Measurements from ENCODE around the gene URGCP.

Gene URGCP, protein sequence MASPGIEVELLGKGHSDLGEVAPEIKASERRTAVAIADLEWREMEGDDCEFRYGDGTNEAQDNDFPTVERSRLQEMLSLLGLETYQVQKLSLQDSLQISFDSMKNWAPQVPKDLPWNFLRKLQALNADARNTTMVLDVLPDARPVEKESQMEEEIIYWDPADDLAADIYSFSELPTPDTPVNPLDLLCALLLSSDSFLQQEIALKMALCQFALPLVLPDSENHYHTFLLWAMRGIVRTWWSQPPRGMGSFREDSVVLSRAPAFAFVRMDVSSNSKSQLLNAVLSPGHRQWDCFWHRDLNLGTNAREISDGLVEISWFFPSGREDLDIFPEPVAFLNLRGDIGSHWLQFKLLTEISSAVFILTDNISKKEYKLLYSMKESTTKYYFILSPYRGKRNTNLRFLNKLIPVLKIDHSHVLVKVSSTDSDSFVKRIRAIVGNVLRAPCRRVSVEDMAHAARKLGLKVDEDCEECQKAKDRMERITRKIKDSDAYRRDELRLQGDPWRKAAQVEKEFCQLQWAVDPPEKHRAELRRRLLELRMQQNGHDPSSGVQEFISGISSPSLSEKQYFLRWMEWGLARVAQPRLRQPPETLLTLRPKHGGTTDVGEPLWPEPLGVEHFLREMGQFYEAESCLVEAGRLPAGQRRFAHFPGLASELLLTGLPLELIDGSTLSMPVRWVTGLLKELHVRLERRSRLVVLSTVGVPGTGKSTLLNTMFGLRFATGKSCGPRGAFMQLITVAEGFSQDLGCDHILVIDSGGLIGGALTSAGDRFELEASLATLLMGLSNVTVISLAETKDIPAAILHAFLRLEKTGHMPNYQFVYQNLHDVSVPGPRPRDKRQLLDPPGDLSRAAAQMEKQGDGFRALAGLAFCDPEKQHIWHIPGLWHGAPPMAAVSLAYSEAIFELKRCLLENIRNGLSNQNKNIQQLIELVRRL

DNA sequence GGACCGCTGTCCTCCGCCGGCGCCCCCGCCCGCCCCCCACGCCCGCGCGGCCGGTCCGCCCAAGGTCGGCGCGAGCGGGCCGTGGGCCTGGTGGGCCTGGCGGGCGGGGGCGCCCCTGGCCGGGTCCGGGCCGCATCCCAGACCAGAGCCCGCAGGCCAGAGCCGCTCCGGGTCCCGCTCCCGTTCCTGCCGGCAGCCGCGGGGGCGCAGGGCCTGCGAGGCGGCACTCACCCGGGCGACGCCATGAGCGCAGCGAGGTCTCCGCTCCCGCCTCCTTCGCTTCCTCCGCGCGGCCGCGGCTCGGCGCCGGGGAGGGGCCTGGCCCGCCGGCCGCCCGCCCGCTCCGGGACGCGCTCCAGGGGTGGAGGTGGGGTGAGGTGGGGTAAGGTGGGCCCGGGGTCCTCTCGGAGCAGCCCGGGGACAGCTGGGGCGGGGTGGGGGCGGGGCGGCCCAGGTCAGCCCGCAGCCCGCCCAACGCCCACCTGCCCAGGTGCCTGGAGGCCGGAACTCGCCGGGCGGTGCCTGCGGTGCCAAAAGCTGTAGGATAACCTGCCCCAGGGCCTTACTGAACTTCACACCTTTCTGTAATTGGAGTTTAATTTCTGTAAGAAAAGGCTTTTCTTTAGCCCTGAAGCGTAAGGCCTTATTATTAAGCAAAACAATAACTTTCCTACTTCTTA lies at the start of gene URGCP:
TSS of gene URGCP (minus strand) at position 266 of the 680 bp plus-strand sequence. CDS start at position 245, 21 bp downstream.
- DNase-seq = no peak

DNA sequence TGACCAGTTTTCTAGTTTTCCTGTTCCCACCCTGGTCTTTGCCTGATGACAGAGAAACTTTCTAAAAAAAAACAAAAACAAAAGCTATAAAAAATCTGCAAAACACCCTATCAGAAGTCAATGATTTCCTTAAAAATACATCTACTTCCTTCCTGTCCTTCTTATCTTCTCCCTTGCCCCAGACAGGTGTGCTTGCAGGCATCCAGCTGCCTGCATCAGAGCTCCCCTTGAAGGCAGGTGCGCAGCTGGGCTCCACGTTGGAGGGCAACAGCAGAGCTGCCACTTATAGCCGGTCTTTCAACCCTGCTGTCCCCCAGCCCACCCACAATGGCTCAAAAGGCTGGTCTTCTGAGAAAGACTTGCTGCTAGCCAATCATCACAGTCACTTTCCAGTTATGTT lies 49.6 kb upstream of the URGCP start:
- no peak for DNase-seq

DNA sequence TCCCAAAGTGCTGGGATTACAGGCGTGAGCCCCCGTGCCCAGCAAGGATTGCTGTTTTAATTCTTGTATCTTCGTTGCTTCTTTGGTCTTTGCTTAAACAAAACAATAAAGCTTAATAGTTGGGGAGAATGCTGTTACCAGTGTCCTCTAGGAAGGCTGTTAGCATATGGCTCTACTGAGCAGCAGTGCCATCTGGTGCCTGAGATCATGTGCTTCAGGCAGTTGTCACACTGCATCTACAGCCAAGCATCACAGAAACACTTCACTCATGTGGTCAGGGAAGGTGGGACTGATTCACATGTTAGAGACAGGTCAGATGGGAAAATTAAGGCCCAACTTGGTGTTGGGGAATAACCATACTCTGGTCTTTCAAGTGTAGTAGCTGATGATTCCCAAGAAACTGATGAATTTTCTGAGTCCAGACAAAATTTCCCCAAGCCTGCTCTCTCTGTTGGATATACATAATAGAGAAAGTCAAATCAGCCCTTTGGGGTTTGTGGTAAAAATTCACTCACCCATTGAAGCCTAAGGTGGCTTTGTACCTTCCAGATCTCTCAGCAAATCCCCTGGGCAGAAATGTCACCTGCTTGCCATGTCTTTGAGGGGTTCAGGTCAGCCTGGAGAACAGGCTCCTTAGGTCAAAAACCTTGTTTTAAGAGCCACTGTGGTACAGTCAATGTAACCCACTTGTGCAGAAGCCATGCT lies 48.3 kb upstream of the URGCP start:
- DNase-seq = peak; percentile 59 to 78

DNA sequence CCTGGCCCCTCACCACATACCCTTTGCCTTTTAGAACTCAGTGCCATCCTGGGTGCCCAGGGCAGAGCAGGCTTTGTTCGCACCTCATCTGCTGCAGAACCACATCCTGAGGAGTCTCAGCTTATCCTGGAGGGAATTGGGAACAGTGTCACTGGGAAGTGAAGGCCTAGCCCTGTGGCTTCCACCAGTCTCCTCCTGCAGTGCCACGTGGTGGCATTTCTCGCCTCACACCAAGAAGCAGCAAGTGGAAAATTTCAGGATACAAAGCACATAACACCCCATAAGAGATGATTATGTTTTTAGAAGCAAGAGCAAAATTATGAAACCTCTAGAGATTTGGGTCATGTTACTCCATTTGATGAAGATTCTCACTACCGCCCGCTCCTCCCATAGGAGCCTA lies 46.7 kb upstream of the URGCP start:
- no peak for DNase-seq

DNA sequence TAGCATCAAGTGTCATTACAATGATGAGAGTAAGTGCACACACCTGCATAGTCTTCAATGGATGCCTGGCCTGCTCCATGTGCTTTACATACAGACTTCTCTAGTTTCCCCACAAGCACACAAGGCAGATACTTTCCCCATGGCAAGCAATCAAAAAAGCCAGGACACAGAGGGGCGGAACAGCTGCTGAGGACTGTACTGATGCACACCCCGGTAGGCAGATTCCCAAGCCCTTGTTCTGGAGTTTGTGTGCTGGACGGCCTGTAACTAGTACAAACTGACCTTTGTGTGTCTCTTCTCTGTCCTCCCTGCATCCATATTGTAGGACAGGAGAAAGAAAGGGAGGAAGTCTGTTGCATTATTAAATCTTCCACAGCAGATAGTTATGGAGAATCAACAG lies 45.6 kb upstream of the URGCP start:
- DNase-seq = no peak

DNA sequence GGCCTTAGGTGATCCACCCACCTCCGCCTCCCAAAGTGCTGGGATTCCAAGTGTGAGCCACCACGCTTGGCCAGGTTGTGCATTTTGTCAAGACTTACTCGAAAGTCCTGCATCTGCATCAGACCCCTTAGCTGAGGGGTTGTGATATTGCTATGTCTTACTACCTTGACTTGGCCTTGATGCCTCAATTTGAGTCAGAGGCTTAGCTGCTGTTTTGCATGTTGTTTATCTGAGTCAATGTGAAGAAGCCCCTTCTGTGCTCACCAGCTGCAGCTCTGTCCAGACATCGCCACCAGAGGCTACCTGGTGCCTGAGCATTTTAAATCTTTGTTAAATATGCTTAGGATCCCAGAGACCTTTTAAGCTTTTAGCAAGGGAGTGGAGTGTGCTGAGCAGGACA lies 37.9 kb upstream of the URGCP start:
- no peak for DNase-seq

DNA sequence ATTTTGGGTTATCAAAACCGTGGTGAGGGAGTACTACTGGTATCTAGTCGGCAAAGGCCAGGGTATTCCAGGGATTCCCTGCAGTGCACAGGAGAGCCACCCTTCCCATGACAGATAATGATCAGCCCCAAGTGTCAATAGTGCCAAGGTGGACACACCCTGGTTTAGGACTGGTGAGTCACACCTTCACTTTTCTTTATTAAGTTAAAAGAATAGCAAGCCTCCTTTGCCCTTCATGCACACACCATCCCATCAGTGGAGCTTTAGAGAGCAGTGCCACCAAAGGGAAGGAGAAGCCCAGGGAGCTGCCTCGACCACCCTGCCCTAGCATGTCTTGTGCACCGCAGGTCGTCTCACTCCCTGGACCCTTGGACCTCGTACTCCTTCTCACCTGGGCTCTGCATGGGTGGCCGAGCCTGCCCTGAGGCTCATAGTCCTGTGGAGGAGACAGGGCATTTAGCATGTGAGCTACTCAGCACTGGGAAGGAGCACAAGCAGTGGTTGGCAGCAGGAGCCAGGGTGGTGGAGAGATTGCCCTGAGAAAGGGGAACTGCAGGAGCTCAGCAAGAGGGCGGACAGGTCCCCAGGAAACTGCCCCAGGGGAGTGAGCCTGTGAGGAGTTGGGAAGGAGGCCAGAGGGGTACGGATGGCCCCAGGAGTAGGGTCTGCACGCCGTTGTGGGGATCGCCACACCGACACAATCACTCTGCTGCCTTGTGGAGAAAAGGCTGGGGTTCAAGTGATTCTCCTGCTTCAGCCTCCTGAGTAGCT lies 37.2 kb upstream of the URGCP start:
- DNase-seq = no peak

DNA sequence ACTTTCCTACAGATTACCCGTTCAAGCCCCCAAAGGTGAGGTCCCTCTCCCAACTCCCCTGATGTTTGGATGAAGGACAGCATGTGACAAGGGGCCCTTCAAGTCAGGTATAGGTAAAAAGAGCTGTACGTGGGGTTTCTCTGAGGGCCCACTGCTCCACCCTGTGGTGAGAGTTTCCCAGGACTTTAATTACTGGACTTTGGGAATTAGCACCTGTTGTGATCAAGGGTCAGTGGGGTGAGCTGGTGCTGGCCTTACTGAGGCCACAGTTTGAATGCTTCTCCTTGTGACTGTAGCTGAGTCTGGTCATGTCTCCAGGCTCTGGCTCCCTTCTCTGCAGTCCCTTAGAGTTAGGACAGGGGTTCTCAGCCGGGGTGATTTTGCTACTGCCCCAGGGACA lies 36.6 kb upstream of the URGCP start:
- DNase-seq = no peak

DNA sequence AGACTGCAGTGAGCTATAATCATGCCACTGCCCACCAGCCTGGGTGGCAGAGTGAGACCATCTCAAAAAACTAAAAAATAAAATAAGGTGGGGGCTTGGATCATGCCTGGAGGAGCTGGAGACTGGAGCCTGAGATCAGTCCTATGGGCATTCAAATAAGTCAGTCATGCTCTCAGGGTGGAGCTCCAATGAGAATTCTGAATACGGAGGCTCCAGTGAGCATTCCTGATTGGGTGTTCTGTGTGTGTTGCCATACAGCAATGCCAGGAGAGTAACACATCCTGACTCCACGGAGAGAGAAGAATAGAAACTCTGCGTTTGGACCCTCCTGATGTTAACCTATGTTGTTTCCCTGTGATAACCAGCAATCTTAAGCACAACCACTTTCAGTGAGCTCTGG lies 35.9 kb upstream of the URGCP start:
- DNase-seq = no peak

DNA sequence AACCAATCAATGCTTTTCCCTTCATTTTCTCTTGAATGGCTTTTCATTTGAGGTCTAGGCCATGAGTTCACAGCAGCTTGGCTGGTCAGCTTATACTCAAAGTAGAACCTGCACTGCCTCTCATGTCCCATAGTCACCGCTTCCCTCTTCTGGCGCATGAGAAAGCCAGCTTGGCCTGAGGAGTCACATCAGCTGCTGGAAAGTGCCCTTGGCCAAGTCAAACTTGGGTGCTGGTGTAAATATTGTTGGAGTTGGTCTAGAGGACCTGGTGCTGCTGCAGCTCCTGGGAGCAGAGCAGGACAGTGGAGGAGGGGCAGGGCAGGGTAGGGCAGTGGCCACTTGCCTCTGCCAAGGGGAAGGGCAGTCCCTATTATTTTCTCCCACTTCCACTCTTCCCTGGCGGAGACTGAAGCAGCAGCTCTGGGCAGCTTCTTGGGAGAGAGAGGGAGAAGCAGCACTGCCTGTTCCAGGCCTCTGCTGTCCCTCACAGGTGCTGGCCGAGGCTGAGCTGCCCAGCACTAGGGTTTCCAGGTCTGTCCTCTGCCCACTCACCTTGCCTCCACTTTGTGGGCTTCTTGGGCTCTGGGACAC lies 32.6 kb upstream of the URGCP start:
- no peak for DNase-seq

DNA sequence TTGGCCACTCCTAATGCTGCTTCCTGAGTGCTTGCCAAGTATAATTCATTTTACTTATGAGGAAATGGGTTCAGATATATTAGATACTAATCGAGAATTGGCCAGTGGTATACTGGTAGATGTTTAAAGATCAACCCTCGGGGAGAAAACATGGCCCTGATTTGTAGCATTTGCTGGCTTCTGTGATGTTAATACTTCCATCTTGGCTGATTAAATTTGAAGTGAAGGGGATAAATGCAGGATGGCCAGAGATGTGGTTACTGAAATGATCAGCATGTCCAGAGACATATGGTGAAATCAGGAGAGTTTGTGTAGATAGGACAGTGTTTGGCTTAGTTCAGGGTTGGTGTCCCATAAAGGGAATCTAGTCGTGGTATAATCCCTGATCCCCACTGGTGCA lies 31.0 kb upstream of the URGCP start:
- no peak for DNase-seq

DNA sequence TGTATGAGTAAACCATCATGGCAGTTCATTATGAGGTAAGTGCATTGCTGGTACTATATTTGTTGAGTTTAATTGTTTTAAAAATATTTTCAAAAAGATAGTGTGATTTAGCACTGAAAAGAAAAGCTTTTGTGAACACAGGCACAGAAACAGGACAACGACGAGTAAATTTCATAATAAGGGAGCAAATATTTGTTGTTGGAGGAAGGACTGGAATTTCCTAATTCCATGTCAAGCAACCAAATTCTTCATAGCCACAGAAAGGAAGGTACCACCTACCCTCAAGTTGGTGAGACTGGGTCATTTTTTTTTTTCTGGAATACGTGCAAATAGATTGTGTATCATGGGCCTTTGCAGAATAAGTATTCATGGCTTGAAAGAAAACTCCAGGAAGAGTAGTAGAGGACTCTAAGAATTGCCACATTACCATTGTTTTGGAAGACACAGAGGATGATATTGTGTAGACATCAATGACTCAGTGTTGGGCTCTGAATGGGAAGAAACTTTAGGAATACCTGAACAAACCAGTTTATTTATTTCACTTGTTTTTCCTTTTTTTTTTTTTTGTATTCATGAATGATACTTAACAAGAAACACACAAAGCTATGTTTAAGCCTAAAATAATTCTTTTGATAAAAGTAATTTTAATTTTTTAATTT lies 27.6 kb upstream of the URGCP start:
- DNase-seq = no peak

DNA sequence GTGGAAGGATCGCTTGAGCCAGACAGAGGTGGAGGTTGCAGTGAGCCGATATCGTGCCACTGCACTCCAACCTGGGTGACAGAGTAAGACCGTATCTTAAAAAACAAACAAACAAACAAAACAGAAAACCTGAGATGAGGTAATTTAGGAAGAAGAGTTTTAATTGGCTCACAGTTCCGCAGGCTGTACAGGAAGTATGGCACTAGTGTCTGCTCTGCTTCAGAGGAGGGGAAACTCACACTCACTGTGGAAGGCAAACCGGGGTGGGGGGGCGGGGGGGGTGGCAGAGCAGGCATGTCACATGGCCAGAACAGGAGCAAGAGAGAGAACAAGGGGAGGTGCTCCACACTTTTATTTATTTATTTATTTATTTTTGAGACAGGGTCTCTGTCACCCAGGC lies 24.9 kb upstream of the URGCP start:
- no peak for DNase-seq

DNA sequence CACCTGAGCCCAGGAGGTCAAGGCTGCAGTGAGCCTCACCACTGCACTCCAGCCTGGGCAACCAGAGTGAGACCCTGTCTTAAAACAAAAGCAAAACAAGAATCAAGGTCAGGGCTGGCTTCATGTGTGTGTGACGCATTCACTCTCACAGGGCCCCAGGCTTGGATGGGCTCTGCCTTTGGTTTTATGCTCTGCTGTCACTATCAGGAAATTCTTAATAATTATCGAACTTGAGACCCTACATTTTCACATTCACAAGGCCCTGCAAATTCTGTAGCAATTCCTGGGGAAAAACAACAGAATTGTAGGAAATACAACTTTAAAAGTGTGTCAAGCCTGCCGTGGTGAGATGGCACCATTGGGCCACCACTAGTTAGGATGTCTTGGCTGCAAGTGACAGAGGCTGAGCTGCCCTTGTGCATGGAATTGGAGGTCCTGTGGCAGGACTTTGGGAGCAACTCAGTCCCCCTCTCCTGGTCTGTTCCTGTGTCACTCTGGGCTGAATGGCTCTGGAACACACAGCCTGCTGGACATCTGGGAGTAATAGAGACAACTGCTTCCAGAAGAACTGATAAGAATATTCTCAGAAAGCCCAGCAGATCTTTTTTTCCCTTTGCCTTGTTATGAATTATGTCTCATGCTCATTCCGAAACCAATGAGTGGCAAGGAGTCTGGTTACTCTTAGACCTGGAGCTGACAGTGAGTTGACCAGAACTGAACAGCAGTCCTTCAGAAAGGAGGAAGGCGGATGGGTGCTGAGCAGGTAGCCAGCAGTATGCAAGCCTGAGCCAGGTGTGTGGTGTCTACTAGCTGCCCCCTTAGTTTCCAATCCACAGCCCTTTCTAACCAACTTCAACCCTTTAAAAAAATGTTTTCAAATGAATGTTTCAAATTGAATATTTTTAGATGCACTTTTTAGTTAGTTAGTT lies 23.4 kb upstream of the URGCP start:
- no peak for DNase-seq

DNA sequence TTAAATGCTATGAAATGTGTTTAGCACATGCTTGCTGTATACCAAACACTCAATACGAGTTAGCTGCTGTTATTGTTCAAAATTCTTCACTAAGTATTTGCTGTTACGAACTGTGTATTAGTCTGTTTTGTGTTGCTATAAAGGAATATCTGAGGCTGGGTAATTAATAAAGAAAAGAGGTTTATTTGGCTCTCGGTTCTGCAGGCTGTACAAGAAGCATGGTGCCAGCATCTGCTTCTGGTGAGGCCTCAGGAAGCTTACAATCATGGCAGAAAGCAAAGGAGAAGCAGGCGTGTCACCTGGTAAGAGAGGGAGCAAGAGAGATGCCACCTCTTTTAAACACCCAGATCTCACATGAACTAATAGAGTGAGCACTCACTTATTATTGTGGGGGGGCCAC lies 21.4 kb upstream of the URGCP start:
- DNase-seq = no peak

DNA sequence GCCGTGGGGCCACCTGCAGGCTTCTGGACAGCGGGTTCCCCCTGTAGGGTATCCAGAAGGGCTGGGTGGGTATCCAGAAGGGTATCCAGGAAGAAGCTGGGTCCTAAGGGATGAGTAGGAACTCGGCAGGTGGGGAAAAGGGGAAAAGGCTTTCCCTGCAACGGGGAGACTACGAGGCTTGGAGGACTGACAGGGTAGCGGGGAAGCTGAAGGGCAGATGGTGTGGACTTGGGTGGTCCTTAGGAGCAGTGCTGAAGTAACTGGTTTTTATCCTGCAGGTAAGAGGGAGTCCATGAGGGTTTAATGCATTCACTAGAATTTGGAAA lies 20.4 kb upstream of the URGCP start:
- no peak for DNase-seq

DNA sequence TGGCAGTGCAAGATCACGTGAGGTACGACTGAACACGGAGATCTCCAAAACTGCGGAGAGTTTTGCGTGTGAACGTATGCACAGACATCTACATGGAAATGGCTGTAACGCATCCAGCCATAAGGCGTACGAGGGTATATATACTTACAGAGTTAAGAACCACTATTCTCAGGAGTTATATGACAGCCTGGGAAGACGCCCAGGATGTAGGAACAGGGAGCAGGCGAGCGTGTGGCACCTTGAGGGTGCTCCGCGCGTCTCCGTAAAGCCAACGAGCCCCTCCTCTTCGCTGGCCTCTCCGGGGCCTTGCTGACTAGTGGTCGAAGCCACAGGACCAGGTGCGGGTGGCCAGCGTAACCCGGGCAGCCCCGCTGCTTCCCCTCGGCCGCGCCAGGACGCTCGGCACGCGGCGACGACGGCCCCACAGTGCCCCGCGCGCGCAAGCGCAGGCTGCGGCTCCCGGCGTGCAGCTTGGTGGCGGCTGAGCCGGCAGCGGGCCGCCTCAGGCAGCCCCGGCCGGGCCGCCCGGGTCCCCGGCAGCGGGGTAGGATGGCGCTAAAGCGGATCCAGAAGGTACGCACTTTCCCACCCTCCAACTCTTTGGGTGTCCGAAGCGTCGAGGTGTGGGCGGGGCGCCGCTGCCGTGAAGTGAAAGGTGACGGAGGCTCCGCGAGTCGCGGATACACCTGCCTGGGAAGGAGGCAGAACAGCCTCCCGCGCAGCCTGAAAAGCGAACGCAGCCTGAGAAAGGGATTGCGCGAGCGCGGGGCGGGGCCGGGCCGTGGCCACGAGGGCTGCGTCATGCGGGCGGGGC lies 19.8 kb upstream of the URGCP start, which contains the start of gene UBE2D4:
TSS of gene UBE2D4 (plus strand) at position 453 of the 814 bp plus-strand sequence. CDS start at position 550, 97 bp downstream.
- DNase-seq = peak in 1 of 2 experiments; percentile 81

DNA sequence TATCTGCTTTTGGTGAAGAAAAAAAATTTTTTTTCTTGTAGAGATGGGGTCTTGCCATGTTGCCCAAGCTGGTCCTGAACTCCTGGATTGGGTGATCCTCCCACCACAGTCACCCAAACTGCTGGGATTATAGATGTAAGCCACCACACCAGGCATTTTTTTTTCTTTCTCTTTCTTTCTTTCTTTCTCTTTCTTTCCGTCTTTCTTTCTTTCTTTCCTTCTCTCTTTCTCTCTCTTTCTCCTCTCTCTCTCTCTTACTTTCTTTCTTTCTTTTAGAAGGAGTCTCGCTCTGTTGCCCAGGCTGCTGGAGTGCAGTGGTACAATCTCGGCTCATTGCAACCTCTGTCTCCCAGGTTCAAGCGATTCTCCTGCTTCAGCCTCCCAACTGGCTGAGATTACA lies 16.3 kb upstream of the URGCP start:
- no peak for DNase-seq

DNA sequence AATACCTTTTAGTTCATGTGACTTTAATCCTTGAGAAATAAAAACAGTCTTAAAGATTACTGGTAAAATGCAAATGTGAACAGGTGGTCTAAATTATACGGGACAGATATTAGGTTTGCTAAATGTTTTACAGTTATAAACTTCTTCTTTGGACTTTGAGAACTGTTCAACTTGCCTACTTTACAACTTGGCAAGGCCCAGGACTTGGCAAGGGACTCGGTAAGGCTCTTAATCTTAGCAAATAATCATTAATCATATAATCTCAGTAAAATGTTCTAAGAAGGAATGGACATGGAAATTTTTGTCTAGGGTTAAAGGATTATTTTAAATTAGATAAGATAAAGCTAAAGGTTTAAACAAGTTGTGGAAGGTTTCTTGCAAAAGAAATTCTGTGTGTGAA lies 15.0 kb upstream of the URGCP start:
- DNase-seq = no peak
